GM18505 (cell line): ENCODE data around the gene SLC35F1.
A peak's percentile ranks its signal among the peaks of the same experiment; 100 is the strongest.

ENCODE experiments used
- ATAC-seq: cut with Tn5 transposase; IDR thresholded peaks from one replicate; pipeline ENCODE4 v1.9.1; 2021; ENCODE audit not compliant: unreplicated experiment
- POLR2A ChIP-seq: IDR thresholded peaks from 4 replicates; pipeline ENCODE4 v1.6.1; 2011; ENCODE audit warnings: borderline replicate concordance; ENCODE audit not compliant: insufficient read depth, insufficient read length; ENCODE audit errors: extremely low read depth

Gene SLC35F1

DNA sequence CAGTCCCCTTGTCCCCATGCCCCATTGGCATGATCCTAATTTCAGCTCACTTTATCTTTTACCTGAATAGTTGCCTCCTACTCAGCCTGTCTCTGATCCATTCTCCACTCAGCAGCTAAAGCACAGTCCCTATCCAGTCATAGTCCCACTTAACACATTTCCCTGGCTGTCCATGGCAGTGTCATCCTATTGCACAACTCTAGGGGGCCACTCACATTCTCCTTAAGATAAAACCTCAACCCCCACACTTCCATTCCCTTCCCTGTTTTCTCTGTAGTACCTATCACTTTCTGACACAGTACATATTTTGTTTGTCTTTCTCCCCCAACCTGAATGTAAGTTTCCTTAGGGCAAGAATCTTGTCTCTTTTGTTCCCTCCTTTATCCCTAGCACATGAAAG lies 420.2 kb downstream of the SLC35F1 start:
- ATAC-seq, result no peak
- TF ChIP-seq POLR2A, result no peak

DNA sequence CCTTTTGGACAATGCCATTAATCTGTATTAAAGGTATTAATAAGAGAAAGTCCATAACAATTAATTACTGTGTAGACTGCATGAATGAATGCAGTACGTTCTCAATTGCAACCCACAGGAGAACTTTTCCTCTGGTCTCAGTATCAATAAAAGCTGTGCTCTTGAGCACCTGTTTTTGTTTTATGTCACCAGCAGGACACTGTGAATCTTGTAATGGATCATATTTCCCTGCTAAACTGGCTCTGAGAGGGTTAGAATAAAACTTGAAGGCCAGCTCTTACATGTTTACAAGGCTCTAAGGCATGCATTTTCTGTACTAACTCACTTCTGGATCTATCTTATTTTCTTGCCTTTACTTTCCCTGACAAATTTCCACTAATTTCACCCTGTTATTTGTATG lies 426.7 kb downstream of the SLC35F1 start:
- TF ChIP-seq POLR2A, result no peak
- no peak for ATAC-seq

DNA sequence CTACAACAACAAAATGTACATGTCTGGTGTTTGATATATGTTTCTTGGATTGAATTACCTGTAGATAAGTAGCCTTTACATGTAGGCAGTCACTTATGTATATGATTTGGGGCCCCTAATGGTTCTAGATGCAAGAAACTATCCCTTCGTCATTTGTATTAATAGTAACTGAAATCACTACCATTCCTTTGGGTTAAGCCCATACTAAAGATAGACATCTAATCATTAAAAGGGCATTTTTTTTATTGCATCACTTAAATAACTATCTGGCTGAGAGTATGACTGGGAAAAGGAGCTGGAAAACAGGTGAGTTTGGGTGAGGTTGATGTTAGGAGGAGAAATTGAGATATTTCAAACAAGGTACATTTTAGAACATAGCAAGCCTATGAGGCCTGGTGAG lies 427.6 kb downstream of the SLC35F1 start:
- TF ChIP-seq POLR2A, result no peak
- no peak for ATAC-seq

DNA sequence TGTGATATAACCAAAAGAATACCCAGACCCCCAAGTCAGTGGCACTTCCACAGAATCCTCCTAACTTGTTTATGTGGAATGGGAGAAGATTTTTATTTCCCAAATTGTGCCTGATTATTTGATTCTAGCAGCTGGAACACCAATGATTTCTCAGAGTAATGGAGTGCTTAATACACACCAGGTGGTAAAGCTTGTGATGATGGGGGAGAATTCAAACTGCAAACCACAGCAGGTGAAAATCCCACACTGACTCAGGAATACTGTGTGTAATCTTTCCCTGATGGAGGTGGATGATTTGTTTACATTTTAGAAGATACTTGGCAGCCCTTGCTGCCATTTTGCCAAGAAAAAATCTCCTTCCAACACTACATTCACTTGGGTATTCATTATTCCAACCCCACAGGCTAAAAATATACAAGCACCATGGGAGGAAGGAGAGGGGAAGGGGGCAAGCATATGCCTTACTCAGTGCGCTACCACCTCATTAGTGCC lies 428.3 kb downstream of the SLC35F1 start:
- no peak for ATAC-seq

DNA sequence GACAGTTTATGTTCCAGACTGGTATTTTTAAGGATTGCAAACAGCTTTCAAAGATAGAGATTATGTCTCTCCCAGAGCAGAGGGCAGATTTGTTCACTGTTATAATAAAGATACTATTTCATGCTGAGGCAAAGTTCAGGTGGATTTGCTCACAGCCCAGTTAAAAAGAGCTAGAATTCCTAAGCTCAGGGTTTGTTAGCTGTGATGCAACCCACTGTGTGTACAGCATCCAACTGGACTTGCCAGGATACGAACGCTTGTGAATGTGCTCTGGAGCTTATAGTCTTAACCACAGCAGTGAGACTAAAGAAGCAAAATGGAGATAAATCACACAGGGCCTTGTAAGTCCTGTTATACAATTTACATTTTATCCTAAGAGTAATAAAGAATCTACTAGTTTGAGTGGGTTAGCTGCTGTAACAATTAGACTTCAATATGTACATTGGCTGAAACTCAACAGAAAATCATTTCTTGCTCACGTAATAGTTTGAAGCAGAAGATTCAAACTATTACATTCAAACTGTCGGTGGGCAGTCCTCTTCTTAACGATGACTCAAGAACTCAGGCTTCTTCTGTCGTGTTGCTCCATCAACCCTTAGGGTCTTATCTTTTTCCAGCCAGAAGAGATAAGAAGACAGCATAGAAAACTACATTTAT lies 437.1 kb downstream of the SLC35F1 start:
- ATAC-seq, result no peak

More for the DNA sequence above, 428.3 kb downstream of the SLC35F1 start:
- no peak for TF ChIP-seq POLR2A

DNA sequence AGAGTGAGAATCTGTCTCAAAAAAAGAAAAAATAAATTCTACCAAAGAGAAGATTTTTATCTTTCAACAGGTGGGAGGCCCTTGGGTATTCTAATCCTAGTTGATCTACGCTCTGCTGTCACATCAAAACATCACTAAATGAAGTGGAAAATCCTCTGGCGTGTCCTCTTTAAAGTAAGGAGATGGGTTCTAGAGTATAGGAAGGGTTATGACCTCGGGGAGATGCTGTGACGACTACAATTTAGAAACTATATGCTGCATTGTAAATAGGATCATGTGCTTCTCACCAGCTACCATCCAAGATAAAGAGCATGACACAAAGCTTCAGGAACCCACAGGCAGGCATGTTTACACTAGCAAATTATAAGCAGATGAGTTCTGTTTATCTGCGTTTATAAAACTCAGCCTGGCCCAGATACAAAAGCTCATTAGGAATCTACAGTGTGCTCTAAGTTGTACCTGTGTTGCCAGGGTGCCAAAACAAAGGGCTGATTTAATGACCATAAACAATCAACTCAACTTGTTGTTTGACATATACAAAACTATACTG lies 443.9 kb downstream of the SLC35F1 start:
- no peak for ATAC-seq

More for the DNA sequence above, 437.1 kb downstream of the SLC35F1 start:
- TF ChIP-seq POLR2A, result no peak

DNA sequence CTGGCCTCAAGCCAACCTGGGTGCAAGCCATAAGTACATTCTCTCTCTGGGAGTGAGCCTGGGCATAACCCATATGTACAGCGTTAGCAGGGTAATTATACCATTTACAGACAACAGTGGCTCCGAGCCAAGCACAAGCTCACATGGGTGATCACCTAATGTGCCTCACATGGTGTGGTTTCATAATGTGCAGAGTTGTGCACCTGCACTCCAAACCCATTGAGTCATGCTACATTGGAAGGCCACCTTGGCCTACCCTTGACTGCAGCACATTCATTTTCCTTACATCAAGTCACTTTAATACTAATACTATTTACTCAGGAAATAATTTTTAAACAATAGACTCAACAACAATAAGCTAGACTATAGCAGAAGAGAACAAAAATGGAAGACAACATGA lies 446.5 kb downstream of the SLC35F1 start:
- TF ChIP-seq POLR2A, result no peak
- no peak for ATAC-seq

More for the DNA sequence above, 443.9 kb downstream of the SLC35F1 start:
- TF ChIP-seq POLR2A, result no peak

DNA sequence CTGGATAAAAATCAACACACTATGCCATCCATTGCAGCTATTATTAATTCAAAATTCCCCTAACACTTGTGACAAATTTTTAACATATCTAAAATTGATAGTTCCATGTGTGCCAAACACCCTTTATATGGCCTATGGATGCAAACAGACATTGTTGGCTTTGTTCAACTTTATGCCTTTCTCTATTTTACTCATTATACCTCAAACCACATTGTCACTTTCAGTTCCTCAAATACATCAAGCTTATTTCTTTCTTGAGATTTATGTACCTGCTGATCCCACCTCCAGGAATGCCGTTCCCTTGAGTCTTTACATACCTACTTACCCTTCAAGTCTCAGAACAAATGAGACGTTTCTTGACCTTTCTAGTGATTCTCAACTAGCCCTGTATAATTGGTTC lies 447.6 kb downstream of the SLC35F1 start:
- ATAC-seq, result peak; percentile 99
- no peak for TF ChIP-seq POLR2A

DNA sequence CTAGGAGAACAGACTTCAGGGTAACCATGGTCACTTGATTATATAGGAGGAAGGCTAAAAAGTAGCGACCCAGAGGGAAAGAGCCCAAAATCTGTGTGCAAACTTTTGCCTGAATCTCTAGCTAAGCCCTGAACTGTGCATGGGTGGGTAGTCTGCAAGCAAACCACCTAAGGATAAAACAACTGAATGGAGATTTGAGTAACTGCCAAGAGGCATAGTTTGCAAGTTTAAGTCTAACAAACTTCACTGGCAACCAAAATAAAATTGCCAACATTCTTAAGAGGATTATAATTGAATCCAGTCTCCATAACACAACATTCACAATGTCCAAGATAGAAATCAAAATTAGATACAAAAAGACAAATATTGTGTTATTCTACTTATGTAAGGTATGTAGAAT lies 449.0 kb downstream of the SLC35F1 start:
- no peak for TF ChIP-seq POLR2A
- ATAC-seq, result no peak

DNA sequence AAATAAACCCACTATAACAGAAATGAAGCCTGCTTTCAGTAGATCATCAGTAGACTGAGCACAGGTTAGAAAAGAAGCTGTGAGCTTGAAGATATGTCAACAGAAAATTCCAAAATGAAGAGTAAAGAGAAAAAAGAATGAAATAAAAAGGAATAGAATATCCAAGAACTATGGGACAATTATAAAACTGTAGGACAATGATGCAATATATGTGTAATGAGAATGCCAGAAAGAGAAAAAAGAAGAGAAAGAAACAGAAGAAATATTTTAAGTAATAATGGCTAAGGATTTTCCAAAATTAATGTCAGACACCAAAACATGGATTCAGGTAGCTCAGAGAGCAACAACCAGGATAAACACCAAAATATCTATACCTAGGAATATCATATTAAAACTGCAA lies 449.6 kb downstream of the SLC35F1 start:
- TF ChIP-seq POLR2A, result no peak
- no peak for ATAC-seq
